ENCODE data around the gene TCTA. TPM values are rescaled to one million over a fixed set of nuclear protein-coding genes. Genes with fewer than 3 reads are reported as not detected.
"Not testable (repeated sequence)": the region's sequence is repeated elsewhere in the genome, so short reads cannot be mapped to it uniquely, and the experiment has no call there.

TCTA gene
- total RNA-seq, 1 donor from 2014 or later, result 32.2 TPM

DNA sequence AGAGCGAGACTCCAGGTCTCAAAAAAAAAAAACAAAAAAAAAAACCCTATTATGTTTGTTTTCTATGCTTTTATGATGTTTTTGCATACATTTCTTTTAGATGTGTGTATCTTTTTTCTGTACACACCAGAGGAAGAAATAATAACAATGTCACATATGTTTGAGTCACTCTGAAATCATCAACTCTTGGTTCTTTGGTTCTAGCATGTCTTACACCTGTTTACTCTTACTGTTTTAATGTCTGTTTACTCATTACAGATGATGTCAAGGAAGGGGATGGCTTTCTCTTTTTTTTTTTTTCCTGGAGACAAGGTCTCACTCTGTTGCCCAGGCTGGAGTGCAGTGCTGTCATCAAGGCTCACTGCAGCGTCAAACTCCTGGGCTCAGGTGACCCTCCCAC lies 24.5 kb upstream of the TCTA start:
- Mint-ChIP-seq H3K27me3 (no peaks in the 10 kb centered on the region), H3K4me3 (no peak overlapping the region), H3K4me1 (peaks cover 65% of the 10 kb centered on the region), H3K27ac (peak overlapping the region; percentile 57), H3K36me3 (ENCODE audit: low read depth) (peaks cover 29% of the 10 kb centered on the region), H3K9me3 (no peaks in the 10 kb centered on the region)
- TF ChIP-seq, protein P1, sequence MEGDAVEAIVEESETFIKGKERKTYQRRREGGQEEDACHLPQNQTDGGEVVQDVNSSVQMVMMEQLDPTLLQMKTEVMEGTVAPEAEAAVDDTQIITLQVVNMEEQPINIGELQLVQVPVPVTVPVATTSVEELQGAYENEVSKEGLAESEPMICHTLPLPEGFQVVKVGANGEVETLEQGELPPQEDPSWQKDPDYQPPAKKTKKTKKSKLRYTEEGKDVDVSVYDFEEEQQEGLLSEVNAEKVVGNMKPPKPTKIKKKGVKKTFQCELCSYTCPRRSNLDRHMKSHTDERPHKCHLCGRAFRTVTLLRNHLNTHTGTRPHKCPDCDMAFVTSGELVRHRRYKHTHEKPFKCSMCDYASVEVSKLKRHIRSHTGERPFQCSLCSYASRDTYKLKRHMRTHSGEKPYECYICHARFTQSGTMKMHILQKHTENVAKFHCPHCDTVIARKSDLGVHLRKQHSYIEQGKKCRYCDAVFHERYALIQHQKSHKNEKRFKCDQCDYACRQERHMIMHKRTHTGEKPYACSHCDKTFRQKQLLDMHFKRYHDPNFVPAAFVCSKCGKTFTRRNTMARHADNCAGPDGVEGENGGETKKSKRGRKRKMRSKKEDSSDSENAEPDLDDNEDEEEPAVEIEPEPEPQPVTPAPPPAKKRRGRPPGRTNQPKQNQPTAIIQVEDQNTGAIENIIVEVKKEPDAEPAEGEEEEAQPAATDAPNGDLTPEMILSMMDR (IDR thresholded peaks at IDR 0.05), result no peak
- DNase-seq (no peak), ATAC-seq (ENCODE audit: low read depth) (no peak)
- ChIA-PET CTCF (interaction anchor here (1.1 kb wide), 1 partner anchor 48 kb away, joined by 3 read pairs; the partner anchor contains the start of gene USP4), POLR2A (interaction anchor here (1.1 kb wide), 1 partner anchor 48 kb away, joined by 4 read pairs; the partner anchor contains the start of gene USP4)
- intact Hi-C loops (cut with micrococcal nuclease), result no loop called here

DNA sequence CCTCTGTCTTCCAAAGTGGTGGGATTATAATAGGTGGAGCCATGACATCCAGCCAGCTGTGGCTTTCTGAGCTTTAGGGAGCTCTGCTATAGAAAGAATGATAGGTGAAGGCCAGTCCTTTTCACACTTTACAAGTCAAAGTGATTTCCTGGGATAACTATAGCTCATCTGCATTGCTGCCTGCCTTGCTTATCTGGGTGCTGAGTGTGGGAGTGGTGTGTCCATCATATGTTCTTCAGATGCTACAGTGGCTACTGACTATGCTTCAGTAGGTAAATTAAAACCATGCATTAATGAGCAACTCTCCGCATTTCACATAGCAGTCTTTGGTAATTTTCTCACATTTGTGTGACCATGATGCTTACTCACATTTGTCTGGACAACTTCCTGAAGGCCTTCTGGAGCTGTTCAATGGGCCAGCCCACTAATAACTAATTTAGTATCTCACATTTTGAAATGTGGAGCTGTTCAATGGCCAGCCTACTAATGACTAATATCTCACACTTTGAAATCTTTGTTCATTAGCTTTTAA lies 23.9 kb upstream of the TCTA start:
- ATAC-seq (ENCODE audit: low read depth), result no peak

DNA sequence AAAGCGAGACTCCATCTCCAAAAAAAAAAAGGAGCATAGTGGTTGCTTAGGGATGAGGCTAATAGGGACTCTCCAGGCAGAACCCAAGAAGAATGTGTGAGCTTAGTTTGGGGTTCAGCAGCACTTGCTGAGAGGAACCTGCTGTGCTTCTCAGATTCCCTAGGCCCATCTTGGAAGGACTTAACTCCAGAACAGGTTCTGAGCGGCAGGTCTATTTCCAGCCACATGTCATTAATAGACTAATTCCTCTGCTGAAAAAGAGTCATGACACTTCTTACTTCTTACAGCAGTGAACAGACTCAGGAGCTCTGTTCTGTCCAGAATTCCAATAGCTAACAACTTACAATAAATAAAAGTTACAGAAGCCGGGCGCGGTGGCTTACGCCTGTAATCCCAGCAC lies 22.9 kb upstream of the TCTA start:
- no peak for ATAC-seq (ENCODE audit: low read depth)
- intact Hi-C loops (cut with micrococcal nuclease), result no loop called here
- Mint-ChIP-seq H3K4me3 (no peak overlapping the region), H3K27ac (no peak overlapping the region), H3K36me3 (ENCODE audit: low read depth) (peaks cover 33% of the 10 kb centered on the region), H3K4me1 (peaks cover 59% of the 10 kb centered on the region), H3K27me3 (no peaks in the 10 kb centered on the region), H3K9me3 (no peaks in the 10 kb centered on the region)
- ChIA-PET CTCF (no interaction called here), POLR2A (interaction anchor here (0.7 kb wide), 1 partner anchor 271 kb away, joined by 10 read pairs; no protein-coding TSS in a partner anchor)
- no peak for DNase-seq
- TF ChIP-seq, protein P1 (IDR thresholded peaks at IDR 0.05), result no peak

More for the DNA sequence above, 23.9 kb upstream of the TCTA start:
- no peak for DNase-seq
- Mint-ChIP-seq H3K36me3 (ENCODE audit: low read depth) (peaks cover 31% of the 10 kb centered on the region), H3K4me3 (no peak overlapping the region), H3K27ac (peak overlapping the region; percentile 66), H3K9me3 (no peaks in the 10 kb centered on the region), H3K4me1 (peaks cover 65% of the 10 kb centered on the region), H3K27me3 (no peaks in the 10 kb centered on the region)
- CTCF ChIA-PET, result interaction anchor here (0.7 to 1.1 kb wide), 2 partner anchors 48 to 61 kb away, joined by 3 read pairs; partner anchors contain the start of gene USP4
- POLR2A ChIA-PET, result interaction anchor here (0.5 to 1.1 kb wide), 3 partner anchors 23 to 718 kb away, joined by 3 to 10 read pairs (median 4); partner anchors contain the start of genes RHOA and USP4
- TF ChIP-seq, protein P1 (IDR thresholded peaks at IDR 0.05), result no peak
- intact Hi-C loops (cut with micrococcal nuclease), result no loop called here

DNA sequence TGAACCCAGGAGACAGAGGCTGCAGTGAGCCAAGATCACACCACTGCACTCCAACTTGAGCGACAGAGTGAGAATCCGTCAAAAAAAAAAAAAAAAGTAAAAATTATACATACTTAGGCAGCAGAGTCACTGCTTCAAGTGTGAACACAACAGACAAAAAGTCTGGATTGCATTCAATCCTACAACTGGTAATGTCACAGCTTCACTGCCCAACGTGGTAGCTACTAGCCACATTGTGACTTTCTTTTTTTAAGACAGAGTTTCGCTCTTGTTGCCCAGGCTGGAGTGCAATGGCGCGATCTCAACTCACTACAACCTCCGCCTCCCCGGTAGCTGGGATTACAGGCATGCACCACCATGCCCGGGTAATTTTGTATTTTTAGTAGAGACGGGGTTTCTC lies 20.9 kb upstream of the TCTA start:
- H3K4me1 Mint-ChIP-seq, result peaks cover 58% of the 10 kb centered on the region
- H3K27me3 Mint-ChIP-seq; H3K9me3 Mint-ChIP-seq; H3K4me3 Mint-ChIP-seq; ATAC-seq (ENCODE audit: low read depth); H3K27ac Mint-ChIP-seq; DNase-seq; intact Hi-C loops (cut with micrococcal nuclease); CTCF ChIA-PET: not testable (repeated sequence)
- POLR2A ChIA-PET, result interaction anchor here (0.7 to 1.2 kb wide), 3 partner anchors 9 to 39 kb away, joined by 4 to 6 read pairs (median 4); no protein-coding TSS in a partner anchor
- H3K36me3 Mint-ChIP-seq (ENCODE audit: low read depth), result peaks cover 46% of the 10 kb centered on the region

DNA sequence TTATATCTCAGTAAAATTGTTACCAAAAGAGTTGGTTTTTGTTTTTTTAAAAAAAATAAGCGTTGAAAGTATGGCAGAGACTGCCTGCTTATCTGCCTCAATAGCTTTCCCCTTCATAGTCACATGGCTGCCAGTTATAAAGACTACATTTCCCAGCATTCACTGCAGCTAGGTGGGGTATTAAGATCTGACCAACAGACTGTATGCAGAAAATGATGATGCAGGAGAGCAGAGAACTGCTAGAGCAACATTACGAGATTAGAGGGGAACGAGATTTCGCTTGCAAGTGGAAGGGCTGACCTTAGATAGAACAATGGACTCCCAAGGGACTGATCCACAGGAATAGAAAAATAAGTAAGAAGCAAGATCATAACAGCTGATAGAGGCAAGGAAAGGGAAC lies 14.8 kb upstream of the TCTA start:
- POLR2A ChIA-PET, result interaction anchor here (0.8 to 1.0 kb wide), 3 partner anchors 14 to 32 kb away, joined by 4 to 9 read pairs (median 5); partner anchors contain the start of genes NICN1, RHOA and TCTA
- intact Hi-C loops (cut with micrococcal nuclease), result loop anchor here (1.0 kb wide), 1 partner anchor 15 kb away; the partner anchor contains the start of gene TCTA
- Mint-ChIP-seq H3K36me3 (ENCODE audit: low read depth) (peaks cover 65% of the 10 kb centered on the region), H3K9me3 (no peaks in the 10 kb centered on the region), H3K27me3 (no peaks in the 10 kb centered on the region), H3K27ac (peak overlapping the region; percentile 19), H3K4me1 (peaks cover 78% of the 10 kb centered on the region), H3K4me3 (no peak overlapping the region)
- CTCF ChIA-PET, result no interaction called here
- ATAC-seq (ENCODE audit: low read depth) (peak; percentile 84), DNase-seq (no peak)
- TF ChIP-seq, protein P1 (IDR thresholded peaks at IDR 0.05), result no peak

Data from activated B cell treated with CpG ODN at 0.5 μM for 24 hours (primary cell).